Neural cell (in vitro differentiated cells): Measurements from ENCODE around the gene CACNG6. TPM values are rescaled to one million over a fixed set of nuclear protein-coding genes. Genes with fewer than 3 reads are reported as not detected.

Source experiments
- H2AFZ ChIP-seq: fragments of 200-600, 300-800 bp; sonication (generic), shearing (Covaris generic); 2 replicates; pipeline ENCODE4 v1.6.0; 2014; ENCODE audit warnings: low read depth, mild to moderate bottlenecking, antibody characterized with exemption, low read length, moderate library complexity
- H3F3A ChIP-seq: fragments of 200-600 bp; shearing (Covaris generic); 2 replicates; pipeline ENCODE4 v1.6.1; 2016; ENCODE audit warnings: mild to moderate bottlenecking, moderate library complexity, mixed read lengths, antibody characterized with exemption, low read length; ENCODE audit not compliant: insufficient read depth, poor library complexity, severe bottlenecking
- H3K27ac ChIP-seq: fragments of 200-600, 300-800 bp; sonication (generic), shearing (Covaris generic); 2 replicates; pipeline ENCODE4 v1.5.1; 2014; ENCODE audit warnings: mild to moderate bottlenecking, low read length, moderate library complexity
- H3K27me3 ChIP-seq: fragments of 300-800, 200-600 bp; sonication (generic), shearing (Covaris generic); 2 replicates; pipeline ENCODE4 v1.6.0; 2014; ENCODE audit warnings: mild to moderate bottlenecking, low read depth, low read length, moderate library complexity; ENCODE audit not compliant: insufficient read depth
- H3K36me3 ChIP-seq: fragments of 300-800, 200-600 bp; sonication (generic), shearing (Covaris generic); 2 replicates; pipeline ENCODE4 v1.5.1; 2014; ENCODE audit warnings: mild to moderate bottlenecking, antibody characterized with exemption, low read length, moderate library complexity; ENCODE audit not compliant: insufficient read depth
- H3K4me2 ChIP-seq: fragments of 300-800, 200-600 bp; sonication (generic), shearing (Covaris generic); 2 replicates; pipeline ENCODE4 v1.6.0; 2014; ENCODE audit warnings: mild to moderate bottlenecking, low read length
- H3K4me3 ChIP-seq: fragments of 300-800, 200-600 bp; sonication (generic), shearing (Covaris generic); 2 replicates; pipeline ENCODE4 v1.5.1; 2014; ENCODE audit warnings: mild to moderate bottlenecking, low read length, moderate library complexity
- H3K79me2 ChIP-seq: fragments of 200-600 bp; shearing (Covaris generic); replicated peaks from 2 replicates; pipeline ENCODE4 v1.6.0; 2014; ENCODE audit warnings: mild to moderate bottlenecking, low read length, moderate library complexity; ENCODE audit not compliant: insufficient read depth
- H3K9ac ChIP-seq: fragments of 300-800, 200-600 bp; sonication (generic), shearing (Covaris generic); 2 replicates; pipeline ENCODE4 v1.6.1; 2016; ENCODE audit warnings: mild to moderate bottlenecking, low read length, mixed read lengths
- H3K9me2 ChIP-seq: fragments of 200-600 bp; shearing (Covaris generic); 2 replicates; pipeline ENCODE4 v1.6.1; 2016; ENCODE audit warnings: mild to moderate bottlenecking, low read length, mixed read lengths; ENCODE audit not compliant: insufficient read depth
- H3K9me3 ChIP-seq: fragments of 200-600, 300-800 bp; sonication (generic), shearing (Covaris generic); 2 replicates; pipeline ENCODE4 v1.6.1; 2016; ENCODE audit warnings: mild to moderate bottlenecking, mixed run types, low read length, moderate library complexity, mixed read lengths
- H4K20me1 ChIP-seq: fragments of 200-600 bp; shearing (Covaris generic); 2 replicates; pipeline ENCODE4 v1.6.1; 2016; ENCODE audit warnings: mild to moderate bottlenecking, mixed run types; ENCODE audit not compliant: insufficient read depth
- EP300 ChIP-seq: fragments of 450-650 bp; conservative IDR thresholded peaks from 2 replicates; pipeline ENCODE4 v1.6.1; 2014; ENCODE audit warnings: antibody characterized with exemption, mild to moderate bottlenecking, moderate library complexity; ENCODE audit not compliant: poor library complexity, severe bottlenecking
- EZH2 ChIP-seq: fragments of 200-600, 300-800 bp; shearing (Covaris generic), sonication (generic); IDR thresholded peaks from 2 replicates; pipeline ENCODE4 v1.6.1; 2014; ENCODE audit warnings: antibody characterized with exemption, low read length, borderline replicate concordance, mild to moderate bottlenecking; ENCODE audit not compliant: insufficient read depth, poor library complexity, severe bottlenecking
- MXI1 ChIP-seq: fragments of 450-650 bp; conservative IDR thresholded peaks from 2 replicates; pipeline ENCODE4 v1.6.1; 2014; ENCODE audit warnings: antibody characterized with exemption, mild to moderate bottlenecking; ENCODE audit not compliant: poor library complexity, severe bottlenecking
- POLR2AphosphoS5 ChIP-seq: IDR thresholded peaks from 2 replicates; pipeline ENCODE4 v1.6.1; 2012
- RAD21 ChIP-seq: fragments of 450-650 bp; conservative IDR thresholded peaks from 2 replicates; pipeline ENCODE4 v1.6.1; 2014; ENCODE audit warnings: antibody characterized with exemption, mild to moderate bottlenecking, moderate library complexity
- SMC3 ChIP-seq: fragments of 450-650 bp; conservative IDR thresholded peaks from 2 replicates; pipeline ENCODE4 v1.6.1; 2014; ENCODE audit warnings: antibody characterized with exemption, mild to moderate bottlenecking, moderate library complexity; ENCODE audit not compliant: poor library complexity
- TAF1 ChIP-seq: IDR thresholded peaks from 2 replicates; pipeline ENCODE4 v1.6.1; 2012; ENCODE audit warnings: low read depth
- polyA plus RNA-seq: library from polyadenylated mRNA; depleted of rRNA; stranded (reverse); fragments of >200 nt; gene quantifications from 2 replicates; pipeline ENCODE4 v1.2.3, GENCODE V29; 2014
- TF ChIP-seq, protein P1 (sequence below): fragments of 450-650 bp; IDR thresholded peaks from 2 replicates; pipeline ENCODE4 v1.5.1; 2014; ENCODE audit warnings: antibody characterized with exemption, mild to moderate bottlenecking, moderate library complexity; ENCODE audit not compliant: poor library complexity, severe bottlenecking
- TF ChIP-seq, protein P2 (sequence below): IDR thresholded peaks from 2 replicates; pipeline ENCODE4 v1.6.1; 2012; ENCODE audit warnings: borderline replicate concordance

Gene CACNG6
- polyA plus RNA-seq, 1 donor from 2014 or later, result 0.28 TPM

GRCh38 chr19:53966931-53967330, 24.5 kb upstream of the CACNG6 start:
- Histone ChIP-seq H3K36me3 (peaks cover 4% of the 10 kb centered on the region), H3F3A (no peaks in the 10 kb centered on the region), H3K4me3 (no peak overlapping the region), H2AFZ (no peak overlapping the region), H3K4me2 (no peak overlapping the region), H3K9me3 (no peaks in the 10 kb centered on the region), H3K79me2 (no peaks in the 10 kb centered on the region), H4K20me1 (no peaks in the 10 kb centered on the region), H3K9me2 (no peaks in the 10 kb centered on the region), H3K27me3 (no peaks in the 10 kb centered on the region), H3K27ac (no peak overlapping the region), H3K9ac (no peak overlapping the region)
- TF ChIP-seq SMC3 (no peak), EP300 (no peak)
- TF ChIP-seq, protein P1, sequence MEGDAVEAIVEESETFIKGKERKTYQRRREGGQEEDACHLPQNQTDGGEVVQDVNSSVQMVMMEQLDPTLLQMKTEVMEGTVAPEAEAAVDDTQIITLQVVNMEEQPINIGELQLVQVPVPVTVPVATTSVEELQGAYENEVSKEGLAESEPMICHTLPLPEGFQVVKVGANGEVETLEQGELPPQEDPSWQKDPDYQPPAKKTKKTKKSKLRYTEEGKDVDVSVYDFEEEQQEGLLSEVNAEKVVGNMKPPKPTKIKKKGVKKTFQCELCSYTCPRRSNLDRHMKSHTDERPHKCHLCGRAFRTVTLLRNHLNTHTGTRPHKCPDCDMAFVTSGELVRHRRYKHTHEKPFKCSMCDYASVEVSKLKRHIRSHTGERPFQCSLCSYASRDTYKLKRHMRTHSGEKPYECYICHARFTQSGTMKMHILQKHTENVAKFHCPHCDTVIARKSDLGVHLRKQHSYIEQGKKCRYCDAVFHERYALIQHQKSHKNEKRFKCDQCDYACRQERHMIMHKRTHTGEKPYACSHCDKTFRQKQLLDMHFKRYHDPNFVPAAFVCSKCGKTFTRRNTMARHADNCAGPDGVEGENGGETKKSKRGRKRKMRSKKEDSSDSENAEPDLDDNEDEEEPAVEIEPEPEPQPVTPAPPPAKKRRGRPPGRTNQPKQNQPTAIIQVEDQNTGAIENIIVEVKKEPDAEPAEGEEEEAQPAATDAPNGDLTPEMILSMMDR, result no peak

GRCh38 chr19:53969366-53969765, 22.1 kb upstream of the CACNG6 start:
- no peak overlapping the region for H3K27ac ChIP-seq
- no peaks in the 10 kb centered on the region for H3K9me3 ChIP-seq
- no peak overlapping the region for H3K4me3 ChIP-seq
- H3K27me3 ChIP-seq, result no peaks in the 10 kb centered on the region
- no peaks in the 10 kb centered on the region for H3K79me2 ChIP-seq
- no peak overlapping the region for H2AFZ ChIP-seq
- H3K9ac ChIP-seq, result no peak overlapping the region
- no peaks in the 10 kb centered on the region for H3K9me2 ChIP-seq
- H3K4me2 ChIP-seq, result no peak overlapping the region
- TF ChIP-seq TAF1 (no peak), MXI1 (no peak), POLR2AphosphoS5 (no peak), RAD21 (no peak), EP300 (no peak), SMC3 (no peak), EZH2 (no peak)
- TF ChIP-seq, protein P1, result no peak
- TF ChIP-seq, protein P2, sequence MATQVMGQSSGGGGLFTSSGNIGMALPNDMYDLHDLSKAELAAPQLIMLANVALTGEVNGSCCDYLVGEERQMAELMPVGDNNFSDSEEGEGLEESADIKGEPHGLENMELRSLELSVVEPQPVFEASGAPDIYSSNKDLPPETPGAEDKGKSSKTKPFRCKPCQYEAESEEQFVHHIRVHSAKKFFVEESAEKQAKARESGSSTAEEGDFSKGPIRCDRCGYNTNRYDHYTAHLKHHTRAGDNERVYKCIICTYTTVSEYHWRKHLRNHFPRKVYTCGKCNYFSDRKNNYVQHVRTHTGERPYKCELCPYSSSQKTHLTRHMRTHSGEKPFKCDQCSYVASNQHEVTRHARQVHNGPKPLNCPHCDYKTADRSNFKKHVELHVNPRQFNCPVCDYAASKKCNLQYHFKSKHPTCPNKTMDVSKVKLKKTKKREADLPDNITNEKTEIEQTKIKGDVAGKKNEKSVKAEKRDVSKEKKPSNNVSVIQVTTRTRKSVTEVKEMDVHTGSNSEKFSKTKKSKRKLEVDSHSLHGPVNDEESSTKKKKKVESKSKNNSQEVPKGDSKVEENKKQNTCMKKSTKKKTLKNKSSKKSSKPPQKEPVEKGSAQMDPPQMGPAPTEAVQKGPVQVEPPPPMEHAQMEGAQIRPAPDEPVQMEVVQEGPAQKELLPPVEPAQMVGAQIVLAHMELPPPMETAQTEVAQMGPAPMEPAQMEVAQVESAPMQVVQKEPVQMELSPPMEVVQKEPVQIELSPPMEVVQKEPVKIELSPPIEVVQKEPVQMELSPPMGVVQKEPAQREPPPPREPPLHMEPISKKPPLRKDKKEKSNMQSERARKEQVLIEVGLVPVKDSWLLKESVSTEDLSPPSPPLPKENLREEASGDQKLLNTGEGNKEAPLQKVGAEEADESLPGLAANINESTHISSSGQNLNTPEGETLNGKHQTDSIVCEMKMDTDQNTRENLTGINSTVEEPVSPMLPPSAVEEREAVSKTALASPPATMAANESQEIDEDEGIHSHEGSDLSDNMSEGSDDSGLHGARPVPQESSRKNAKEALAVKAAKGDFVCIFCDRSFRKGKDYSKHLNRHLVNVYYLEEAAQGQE, result no peak
- peaks cover 4% of the 10 kb centered on the region for H3K36me3 ChIP-seq
- no peaks in the 10 kb centered on the region for H4K20me1 ChIP-seq
- no peaks in the 10 kb centered on the region for H3F3A ChIP-seq
